ENCODE results near the gene VWA5A. TPM values are rescaled to one million over a fixed set of nuclear protein-coding genes. Genes with fewer than 3 reads are reported as not detected.

The VWA5A gene
- total RNA-seq, 3 donors from 2014 or later (not counting 1 experiment from before 2014, with no cell fraction given): 9.2 to 12.9 (median 11.8) TPM

GRCh38 chr11:124194293-124195188 lies 79.3 kb downstream of the VWA5A start:
- Mint-ChIP-seq H3K36me3 (no peaks in the 10 kb centered on the region), H3K4me1 (no peaks in the 10 kb centered on the region), H3K27ac (no peak overlapping the region), H3K27me3 (ENCODE audit: low read depth in 2 of 2) (peaks cover 0 to 12% of the 10 kb centered on the region in 2 donors), H3K9me3 (no peaks in the 10 kb centered on the region), H3K4me3 (no peak overlapping the region)
- Histone ChIP-seq H3K36me3 (ENCODE audit: control insufficient read depth, insufficient read depth, low read length) (no peaks in the 10 kb centered on the region), H3K4me3 (ENCODE audit: low read length) (no peak overlapping the region), H3K27me3 (ENCODE audit: control insufficient read depth, insufficient read depth, low read length) (no peaks in the 10 kb centered on the region), H3K27ac (ENCODE audit: low read length) (no peak overlapping the region), H3K9me3 (ENCODE audit: control insufficient read depth, insufficient read depth, low read length) (no peaks in the 10 kb centered on the region), H3K4me1 (ENCODE audit: control insufficient read depth, insufficient read depth, low read length) (no peaks in the 10 kb centered on the region)
- no peak for DNase-seq
- intact Hi-C loops (cut with micrococcal nuclease): loop anchor here (1.0 kb wide), 1 partner anchor 123 kb away; no protein-coding TSS in a partner anchor
- 89% methylated on average over 6 of the region's 6 CpGs for WGBS (ENCODE audit: insufficient coverage)
- TF ChIP-seq CTCF (IDR thresholded peaks at IDR 0.05): no peak
- no peak for ATAC-seq

GRCh38 chr11:124195189-124195734 lies 80.0 kb downstream of the VWA5A start:
- intact Hi-C loops (cut with micrococcal nuclease): loop anchor here (1.0 kb wide), 1 partner anchor 124 kb away; no protein-coding TSS in a partner anchor
- Histone ChIP-seq H3K9me3 (ENCODE audit: control insufficient read depth, insufficient read depth, low read length) (no peaks in the 10 kb centered on the region), H3K27me3 (ENCODE audit: control insufficient read depth, insufficient read depth, low read length) (no peaks in the 10 kb centered on the region), H3K36me3 (ENCODE audit: control insufficient read depth, insufficient read depth, low read length) (no peaks in the 10 kb centered on the region), H3K4me3 (ENCODE audit: low read length) (no peak overlapping the region), H3K4me1 (ENCODE audit: control insufficient read depth, insufficient read depth, low read length) (no peaks in the 10 kb centered on the region), H3K27ac (ENCODE audit: low read length) (no peak overlapping the region)
- no peaks in the 10 kb centered on the region for H3K4me1 Mint-ChIP-seq
- no peaks in the 10 kb centered on the region for H3K36me3 Mint-ChIP-seq
- no peak overlapping the region for H3K4me3 Mint-ChIP-seq
- DNase-seq: peak in 1 of 2 donors; percentile 65
- TF ChIP-seq CTCF (IDR thresholded peaks at IDR 0.05): peak; percentile 58
- WGBS (ENCODE audit: insufficient coverage): 55% methylated on average over 3 of the region's 4 CpGs
- H3K27me3 Mint-ChIP-seq (ENCODE audit: low read depth in 2 of 2): peaks cover 0 to 16% of the 10 kb centered on the region in 2 donors
- peak; percentile 53 to 73 (median 67) for ATAC-seq
- H3K27ac Mint-ChIP-seq: no peak overlapping the region
- H3K9me3 Mint-ChIP-seq: no peaks in the 10 kb centered on the region

Other genes with a start within 250 kb of the VWA5A start
- gene TMEM225, start 229.8 kb upstream of the VWA5A start, total RNA-seq: not detected
- not detected for gene OR8D4, start 213.3 kb upstream of the VWA5A start, total RNA-seq
- gene OR4D5, start 175.8 kb upstream of the VWA5A start, total RNA-seq: not detected
- not detected for gene OR6T1, start 171.6 kb upstream of the VWA5A start, total RNA-seq
- not detected for gene OR10S1, start 137.7 kb upstream of the VWA5A start, total RNA-seq
- not detected for gene OR10G6, start 120.3 kb upstream of the VWA5A start, total RNA-seq
- gene OR10G4, start 102.5 kb upstream of the VWA5A start, total RNA-seq: not detected
- not detected for gene OR10G9, start 92.4 kb upstream of the VWA5A start, total RNA-seq
- gene OR10G8, start 88.7 kb upstream of the VWA5A start, total RNA-seq: not detected
- not detected for gene OR10G7, start 74.1 kb upstream of the VWA5A start, total RNA-seq
- not detected for gene OR10D3, start 67.9 kb downstream of the VWA5A start, total RNA-seq
- not detected for gene OR8G1, start 125.6 kb downstream of the VWA5A start, total RNA-seq
- not detected for gene OR8G5, start 140.9 kb downstream of the VWA5A start, total RNA-seq
- not detected for gene OR8D1, start 198.5 kb downstream of the VWA5A start, total RNA-seq
- not detected for gene OR8D2, start 204.7 kb downstream of the VWA5A start, total RNA-seq